ENCODE measurements around the gene WDR20.
"Not testable (repeated sequence)": the region's sequence is repeated elsewhere in the genome, so short reads cannot be mapped to it uniquely, and the experiment has no call there.

The WDR20 gene

GRCh38 chr14:102241147-102241546 lies 101.5 kb downstream of the WDR20 start:
- no peak for DNase-seq

- not testable (repeated sequence) for DNase-seq
Observed at GRCh38 chr14:102243795-102244194, 104.1 kb downstream of the WDR20 start.

DNA sequence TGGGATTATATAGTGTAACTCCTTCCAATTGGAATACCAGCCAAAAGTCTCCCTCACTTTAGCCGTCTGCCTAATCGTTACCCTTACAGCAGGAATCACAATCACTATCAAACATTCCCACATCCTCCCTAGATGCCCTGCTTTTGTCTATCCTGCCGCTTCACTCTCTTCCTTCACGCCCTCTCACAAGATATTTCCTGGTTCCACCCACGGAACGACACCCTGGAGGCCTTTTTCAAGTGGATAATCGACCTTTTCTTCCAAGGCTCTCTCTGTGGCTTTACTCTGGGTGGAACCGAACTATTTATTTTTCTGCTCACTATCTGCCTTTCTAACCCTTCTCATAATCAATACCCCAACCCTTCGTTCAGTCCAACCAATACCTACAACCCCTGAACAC lies 106.4 kb downstream of the WDR20 start:
- DNase-seq, result no peak

- no peak for DNase-seq
Observed at GRCh38 chr14:102248121-102248520, 108.4 kb downstream of the WDR20 start.

- no peak for DNase-seq
Observed at GRCh38 chr14:102249041-102249440, 109.3 kb downstream of the WDR20 start.

- no peak for DNase-seq
Observed at GRCh38 chr14:102249981-102250380, 110.3 kb downstream of the WDR20 start.

DNA sequence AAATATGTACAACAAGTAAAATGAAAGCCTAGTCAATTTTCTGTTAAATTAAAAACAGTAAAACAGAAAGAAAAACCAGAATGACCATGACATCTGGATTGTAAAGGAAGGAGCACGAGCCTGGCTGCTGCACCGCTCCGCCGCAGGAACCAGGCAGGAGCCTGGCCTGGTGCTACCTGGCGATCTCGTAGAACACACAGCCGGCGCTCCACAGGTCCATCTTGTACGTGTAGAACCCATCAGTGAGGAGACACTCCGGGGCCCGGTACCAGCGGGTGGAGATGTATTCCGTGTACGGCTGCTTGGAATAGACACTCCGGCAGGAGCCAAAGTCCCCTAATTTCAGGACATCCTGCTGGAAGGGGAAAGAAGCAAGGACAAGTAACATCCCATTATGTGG lies 110.9 kb downstream of the WDR20 start:
- DNase-seq, result no peak

DNA sequence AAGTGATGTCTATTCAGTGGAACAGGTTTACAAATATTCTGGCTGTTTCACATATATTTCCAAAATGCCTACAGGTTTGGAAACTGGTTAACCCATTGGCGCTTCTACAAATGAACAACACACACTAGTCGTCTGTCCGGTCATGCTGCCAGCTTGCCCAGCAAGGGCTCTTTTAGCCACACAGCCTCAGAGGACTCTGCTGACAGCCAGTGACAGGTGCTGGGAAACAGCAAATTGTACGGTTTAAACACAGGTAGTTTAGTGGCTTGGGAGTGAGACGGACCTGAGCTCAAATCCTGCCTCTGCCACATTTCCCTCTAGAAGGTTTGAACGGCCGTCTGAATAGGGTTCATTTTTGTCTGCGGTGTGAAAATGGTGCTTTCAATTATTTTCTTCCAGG lies 111.5 kb downstream of the WDR20 start:
- DNase-seq, result no peak

GRCh38 chr14:102252834-102253801 lies 113.4 kb downstream of the WDR20 start:
- no peak for DNase-seq

DNA sequence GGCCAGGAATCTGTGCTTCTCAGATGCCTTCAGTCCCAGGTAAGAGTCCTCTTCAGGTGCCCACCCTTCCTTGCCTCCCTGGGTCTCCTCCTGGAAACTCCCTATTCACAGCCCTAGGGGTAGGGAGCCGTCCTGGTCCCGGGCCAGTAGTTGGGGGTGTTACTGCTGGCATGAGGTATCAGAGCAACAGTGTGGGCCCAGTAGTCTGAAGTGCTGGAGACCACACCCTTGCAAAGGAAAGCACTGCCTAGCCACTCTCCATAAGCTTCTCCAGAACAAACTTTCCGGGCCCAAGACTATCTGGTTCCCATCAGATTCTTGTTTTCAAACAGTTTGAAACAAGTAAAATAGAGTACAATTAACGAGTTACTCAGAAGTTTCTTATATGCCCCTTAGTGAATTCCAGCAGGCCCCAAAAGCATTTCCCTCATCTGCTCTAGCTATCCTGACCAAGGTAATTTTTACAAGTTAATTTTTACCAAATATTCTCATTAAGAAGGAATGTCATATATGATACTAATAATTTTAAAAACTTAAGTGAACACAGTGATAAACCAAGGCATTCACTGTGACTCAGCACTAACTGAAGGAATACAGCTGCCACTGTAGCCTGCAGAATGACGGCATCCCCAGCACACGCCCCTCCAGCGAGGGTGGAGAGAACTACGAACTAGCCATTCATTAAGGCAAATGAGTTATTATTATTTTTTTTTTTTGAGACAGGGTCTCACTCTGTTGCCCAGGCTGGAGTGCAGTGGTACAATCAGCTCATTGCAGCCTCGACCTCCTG lies 115.9 kb downstream of the WDR20 start:
- DNase-seq, result no peak

GRCh38 chr14:102256716-102257115 lies 117.0 kb downstream of the WDR20 start:
- peak in 1 of 2 experiments; percentile 11 for DNase-seq

GRCh38 chr14:102258136-102258535 lies 118.4 kb downstream of the WDR20 start:
- no peak for DNase-seq
